ENCODE measurements around the gene UBE2D4.
A peak's percentile ranks its signal among the peaks of the same experiment; 100 is the strongest.
"Not testable (repeated sequence)": the region's sequence is repeated elsewhere in the genome, so short reads cannot be mapped to it uniquely, and the experiment has no call there.

Gene UBE2D4

GRCh38 chr7:43925984-43926797 is at the start of gene UBE2D4:
UBE2D4 (plus strand) TSS chr7:43926436; CDS start chr7:43926533, 97 bp downstream.
- ATAC-seq = peak; percentile 92 to 93

- ATAC-seq = no peak
These were observed 49.1 kb upstream of the UBE2D4 start for GRCh38 chr7:43876976-43877745.

GRCh38 chr7:43877968-43878864 is 48.0 kb upstream of the UBE2D4 start:
- ATAC-seq = no peak

- ATAC-seq = no peak
These were observed 47.4 kb upstream of the UBE2D4 start for GRCh38 chr7:43878867-43879266.

GRCh38 chr7:43879477-43879876 is 46.8 kb upstream of the UBE2D4 start:
- ATAC-seq = no peak

GRCh38 chr7:43880596-43880995 is 45.6 kb upstream of the UBE2D4 start:
- ATAC-seq = no peak

GRCh38 chr7:43884209-43884608 is 42.0 kb upstream of the UBE2D4 start:
- no peak for ATAC-seq

GRCh38 chr7:43884617-43885016 is 41.6 kb upstream of the UBE2D4 start:
- ATAC-seq = no peak

- ATAC-seq = peak; percentile 67 to 94
These were observed 37.0 kb upstream of the UBE2D4 start for GRCh38 chr7:43888993-43889945.

- no peak for ATAC-seq
These were observed 35.8 kb upstream of the UBE2D4 start for GRCh38 chr7:43890468-43890867.

- no peak for ATAC-seq
These were observed 34.9 kb upstream of the UBE2D4 start for GRCh38 chr7:43891069-43891955.

GRCh38 chr7:43895847-43896415 is 30.3 kb upstream of the UBE2D4 start:
- no peak for ATAC-seq

GRCh38 chr7:43898571-43898970 is 27.7 kb upstream of the UBE2D4 start:
- ATAC-seq = not testable (repeated sequence)

GRCh38 chr7:43902542-43903054 is 23.6 kb upstream of the UBE2D4 start:
- ATAC-seq = no peak

GRCh38 chr7:43904533-43905208 is 21.6 kb upstream of the UBE2D4 start:
- peak; percentile 46 to 50 for ATAC-seq

- ATAC-seq = no peak
These were observed 20.9 kb upstream of the UBE2D4 start for GRCh38 chr7:43905209-43905946.

GRCh38 chr7:43905956-43906330 is 20.3 kb upstream of the UBE2D4 start:
- ATAC-seq = peak; percentile 16 to 17

- ATAC-seq = peak; percentile 79 to 80
These were observed 19.8 kb upstream of the UBE2D4 start, which contains the start of gene URGCP for GRCh38 chr7:43906331-43907010. URGCP (minus strand) TSS chr7:43906596; CDS start chr7:43906575, 21 bp downstream.

Measured in activated CD4-positive, CD25-positive, alpha-beta regulatory T cell treated with anti-CD3 and anti-CD28 coated beads, Interleukin-2, amount 50 U/mL, for 24 hours (primary cell).